HFF-Myc (cell line): ENCODE results near the gene TBC1D5.

Experiments used
- DNase-seq: peaks from one replicate; pipeline ENCODE4 v3.0.0-alpha.2; 2011; ENCODE audit warnings: low read depth; ENCODE audit errors: extremely low read depth
- H3K4me3 ChIP-seq: replicated peaks from 2 replicates; pipeline ENCODE4 v1.5.1; 2011; ENCODE audit warnings: low read depth, mild to moderate bottlenecking, control low read depth, low read length
- CTCF ChIP-seq: IDR thresholded peaks from 2 replicates; pipeline ENCODE4 v1.5.1; 2012; ENCODE audit warnings: mild to moderate bottlenecking, low read depth, low read length, control low read depth; ENCODE audit errors: missing control alignments

Gene TBC1D5

GRCh38 chr3:17430582-17430981, 311.8 kb downstream of the TBC1D5 start:
- no peak for TF ChIP-seq CTCF

GRCh38 chr3:17423786-17424536, 318.5 kb downstream of the TBC1D5 start:
- no peak for TF ChIP-seq CTCF
- no peak for DNase-seq

More at GRCh38 chr3:17430582-17430981, 311.8 kb downstream of the TBC1D5 start:
- DNase-seq: no peak
- no peak overlapping the region for H3K4me3 ChIP-seq

GRCh38 chr3:17422636-17423035, 319.8 kb downstream of the TBC1D5 start:
- no peak for DNase-seq
- no peak overlapping the region for H3K4me3 ChIP-seq
- TF ChIP-seq CTCF: no peak

More at GRCh38 chr3:17423786-17424536, 318.5 kb downstream of the TBC1D5 start:
- no peak overlapping the region for H3K4me3 ChIP-seq

GRCh38 chr3:17420668-17421067, 321.8 kb downstream of the TBC1D5 start:
- H3K4me3 ChIP-seq: no peak overlapping the region
- DNase-seq: no peak
- TF ChIP-seq CTCF: no peak

GRCh38 chr3:17412950-17413530, 329.4 kb downstream of the TBC1D5 start:
- peak; percentile 71 for TF ChIP-seq CTCF
- no peak overlapping the region for H3K4me3 ChIP-seq
- peak; percentile 25 for DNase-seq

GRCh38 chr3:17411157-17411877, 331.1 kb downstream of the TBC1D5 start:
- no peak for DNase-seq
- no peak for TF ChIP-seq CTCF
- H3K4me3 ChIP-seq: no peak overlapping the region
